Liver (tissue), 3 donors: ENCODE measurements around the gene PHKB.

Source experiments
- EGR1 ChIP-seq, 2 donors: IDR thresholded peaks; 2 replicates each; pipeline ENCODE4 v1.6.1; 2016 to 2018; ENCODE audit warnings: antibody characterized with exemption in 2 of 2, low read depth in 2 of 2
- FOXA1 ChIP-seq: IDR thresholded peaks from 2 replicates; pipeline ENCODE4 v1.6.1; 2016; ENCODE audit warnings: antibody characterized with exemption
- FOXA2 ChIP-seq: IDR thresholded peaks from 2 replicates; pipeline ENCODE4 v1.6.1; 2016; ENCODE audit warnings: antibody characterized with exemption
- GABPA ChIP-seq, 2 donors: IDR thresholded peaks in 1 of 2; conservative IDR thresholded peaks in 1 of 2; 2 replicates each; pipeline ENCODE4 v1.6.1; 2016; ENCODE audit warnings: antibody characterized with exemption in 2 of 2, mild to moderate bottlenecking in 1 of 2, moderate library complexity in 1 of 2
- HNF4G ChIP-seq: IDR thresholded peaks from 2 replicates; pipeline ENCODE4 v1.6.1; 2016; ENCODE audit warnings: antibody characterized with exemption
- JUND ChIP-seq, 2 donors: IDR thresholded peaks; 2 replicates each; pipeline ENCODE4 v1.6.1; 2016; ENCODE audit warnings: antibody characterized with exemption in 2 of 2
- RAD21 ChIP-seq, 2 donors: IDR thresholded peaks; 2 replicates each; pipeline ENCODE4 v1.6.1; 2016; ENCODE audit warnings: antibody characterized with exemption in 2 of 2, mild to moderate bottlenecking in 2 of 2
- RXRA ChIP-seq, 2 donors: IDR thresholded peaks; 2 replicates each; pipeline ENCODE4 v1.6.1; 2017 to 2018; ENCODE audit warnings: antibody characterized with exemption in 2 of 2, mild to moderate bottlenecking in 1 of 2
- TAF1 ChIP-seq: conservative IDR thresholded peaks from 2 replicates; pipeline ENCODE4 v1.6.1; 2016; ENCODE audit warnings: antibody characterized with exemption, mild to moderate bottlenecking
- YY1 ChIP-seq: IDR thresholded peaks from 2 replicates; pipeline ENCODE4 v1.6.1; 2016; ENCODE audit warnings: antibody characterized with exemption, mild to moderate bottlenecking
- TF ChIP-seq, protein P1 (sequence below): fragments of 150-350 bp; IDR thresholded peaks from 2 replicates; pipeline ENCODE4 v1.5.1; 2017; ENCODE audit warnings: improper control_type of control experiment, low read depth, low read length; ENCODE audit not compliant: missing input control
- TF ChIP-seq, protein P2 (sequence below): IDR thresholded peaks from 2 replicates; pipeline ENCODE4 v1.6.1; 2016; ENCODE audit warnings: antibody characterized with exemption, mild to moderate bottlenecking
- TF ChIP-seq, protein P3 (sequence below): IDR thresholded peaks from 2 replicates; pipeline ENCODE4 v1.6.1; 2016; ENCODE audit warnings: antibody characterized with exemption
- donor health status: healthy.
- donor health status: healthy.

DNA sequence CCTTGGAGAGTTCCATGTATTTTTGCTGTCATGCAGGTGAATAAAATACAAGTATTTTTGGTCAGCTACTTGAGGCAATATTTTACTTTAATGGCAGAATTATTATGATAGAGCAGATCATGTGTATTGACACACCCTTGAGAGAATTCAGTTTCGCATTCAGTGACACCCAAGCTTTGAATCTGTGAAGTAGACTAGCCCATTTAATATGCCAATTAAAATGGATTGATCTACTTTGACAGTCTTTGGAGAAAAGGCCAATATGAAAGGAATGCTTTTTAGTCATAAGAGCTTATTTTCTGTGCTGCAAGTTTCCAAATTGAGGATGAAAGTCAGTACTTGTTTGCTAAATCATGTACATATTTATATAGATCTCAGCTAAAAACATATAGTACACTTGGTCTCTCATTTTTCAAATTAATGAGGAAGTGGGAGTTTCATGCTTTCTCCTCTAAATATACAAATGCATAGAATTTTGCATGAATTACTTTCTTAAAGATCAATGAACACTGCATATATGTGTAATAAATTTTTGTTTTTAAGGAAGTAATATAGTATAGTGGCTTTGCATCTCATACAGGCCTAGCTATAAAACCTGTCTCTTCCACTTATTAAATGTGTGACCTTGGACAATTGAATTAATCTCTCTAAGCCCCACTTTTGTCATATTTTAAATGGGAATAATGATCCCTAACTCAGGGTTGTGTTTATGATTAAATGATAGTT, 161.5 kb downstream of the PHKB start:
- TF ChIP-seq, protein P1, sequence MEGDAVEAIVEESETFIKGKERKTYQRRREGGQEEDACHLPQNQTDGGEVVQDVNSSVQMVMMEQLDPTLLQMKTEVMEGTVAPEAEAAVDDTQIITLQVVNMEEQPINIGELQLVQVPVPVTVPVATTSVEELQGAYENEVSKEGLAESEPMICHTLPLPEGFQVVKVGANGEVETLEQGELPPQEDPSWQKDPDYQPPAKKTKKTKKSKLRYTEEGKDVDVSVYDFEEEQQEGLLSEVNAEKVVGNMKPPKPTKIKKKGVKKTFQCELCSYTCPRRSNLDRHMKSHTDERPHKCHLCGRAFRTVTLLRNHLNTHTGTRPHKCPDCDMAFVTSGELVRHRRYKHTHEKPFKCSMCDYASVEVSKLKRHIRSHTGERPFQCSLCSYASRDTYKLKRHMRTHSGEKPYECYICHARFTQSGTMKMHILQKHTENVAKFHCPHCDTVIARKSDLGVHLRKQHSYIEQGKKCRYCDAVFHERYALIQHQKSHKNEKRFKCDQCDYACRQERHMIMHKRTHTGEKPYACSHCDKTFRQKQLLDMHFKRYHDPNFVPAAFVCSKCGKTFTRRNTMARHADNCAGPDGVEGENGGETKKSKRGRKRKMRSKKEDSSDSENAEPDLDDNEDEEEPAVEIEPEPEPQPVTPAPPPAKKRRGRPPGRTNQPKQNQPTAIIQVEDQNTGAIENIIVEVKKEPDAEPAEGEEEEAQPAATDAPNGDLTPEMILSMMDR, result no peak
- TF ChIP-seq YY1 (no peak), EGR1 (IDR thresholded peaks at IDR 0.05; ENCODE audit: low read depth in 2 of 2) (no peak), RXRA (IDR thresholded peaks at IDR 0.05) (no peak), TAF1 (no peak), RAD21 (IDR thresholded peaks at IDR 0.05) (no peak), HNF4G (no peak), JUND (IDR thresholded peaks at IDR 0.05) (no peak), GABPA (IDR thresholded peaks at IDR 0.05 in 1 of 2, conservative IDR thresholded peaks at IDR 0.05 in 1 of 2) (no peak), FOXA1 (no peak), FOXA2 (no peak)
- TF ChIP-seq, protein P2, sequence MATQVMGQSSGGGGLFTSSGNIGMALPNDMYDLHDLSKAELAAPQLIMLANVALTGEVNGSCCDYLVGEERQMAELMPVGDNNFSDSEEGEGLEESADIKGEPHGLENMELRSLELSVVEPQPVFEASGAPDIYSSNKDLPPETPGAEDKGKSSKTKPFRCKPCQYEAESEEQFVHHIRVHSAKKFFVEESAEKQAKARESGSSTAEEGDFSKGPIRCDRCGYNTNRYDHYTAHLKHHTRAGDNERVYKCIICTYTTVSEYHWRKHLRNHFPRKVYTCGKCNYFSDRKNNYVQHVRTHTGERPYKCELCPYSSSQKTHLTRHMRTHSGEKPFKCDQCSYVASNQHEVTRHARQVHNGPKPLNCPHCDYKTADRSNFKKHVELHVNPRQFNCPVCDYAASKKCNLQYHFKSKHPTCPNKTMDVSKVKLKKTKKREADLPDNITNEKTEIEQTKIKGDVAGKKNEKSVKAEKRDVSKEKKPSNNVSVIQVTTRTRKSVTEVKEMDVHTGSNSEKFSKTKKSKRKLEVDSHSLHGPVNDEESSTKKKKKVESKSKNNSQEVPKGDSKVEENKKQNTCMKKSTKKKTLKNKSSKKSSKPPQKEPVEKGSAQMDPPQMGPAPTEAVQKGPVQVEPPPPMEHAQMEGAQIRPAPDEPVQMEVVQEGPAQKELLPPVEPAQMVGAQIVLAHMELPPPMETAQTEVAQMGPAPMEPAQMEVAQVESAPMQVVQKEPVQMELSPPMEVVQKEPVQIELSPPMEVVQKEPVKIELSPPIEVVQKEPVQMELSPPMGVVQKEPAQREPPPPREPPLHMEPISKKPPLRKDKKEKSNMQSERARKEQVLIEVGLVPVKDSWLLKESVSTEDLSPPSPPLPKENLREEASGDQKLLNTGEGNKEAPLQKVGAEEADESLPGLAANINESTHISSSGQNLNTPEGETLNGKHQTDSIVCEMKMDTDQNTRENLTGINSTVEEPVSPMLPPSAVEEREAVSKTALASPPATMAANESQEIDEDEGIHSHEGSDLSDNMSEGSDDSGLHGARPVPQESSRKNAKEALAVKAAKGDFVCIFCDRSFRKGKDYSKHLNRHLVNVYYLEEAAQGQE, result no peak
- TF ChIP-seq, protein P3, sequence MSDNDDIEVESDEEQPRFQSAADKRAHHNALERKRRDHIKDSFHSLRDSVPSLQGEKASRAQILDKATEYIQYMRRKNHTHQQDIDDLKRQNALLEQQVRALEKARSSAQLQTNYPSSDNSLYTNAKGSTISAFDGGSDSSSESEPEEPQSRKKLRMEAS, result no peak
